ENCODE results near the gene REXO4. TPM values are rescaled to one million over a fixed set of nuclear protein-coding genes. Genes with fewer than 3 reads are reported as not detected.

Gene REXO4
- polyA plus RNA-seq, 1 donor, result 23.6 TPM

DNA sequence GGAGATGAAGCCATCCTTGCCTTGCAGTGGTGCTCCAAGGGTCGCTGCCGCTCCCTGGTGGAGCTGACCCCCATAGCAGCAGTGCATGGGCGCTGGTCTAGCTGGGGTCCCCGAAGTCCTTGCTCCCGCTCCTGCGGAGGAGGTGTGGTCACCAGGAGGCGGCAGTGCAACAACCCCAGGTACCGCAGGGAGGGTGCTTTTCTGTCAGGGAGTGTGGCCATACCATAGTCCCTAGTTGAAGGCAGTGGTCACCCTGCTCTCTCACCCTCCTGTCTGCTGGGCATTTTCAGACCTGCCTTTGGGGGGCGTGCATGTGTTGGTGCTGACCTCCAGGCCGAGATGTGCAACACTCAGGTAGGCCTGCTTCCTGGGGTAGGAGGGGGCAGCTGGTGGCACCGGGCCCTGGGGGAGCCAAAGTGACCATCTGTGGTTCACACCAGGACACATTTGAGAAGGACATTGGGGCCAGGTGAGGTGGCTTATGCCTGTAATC is 15.6 kb upstream of the REXO4 start:
- no CpG with 5 or more reads among the region's 11 CpGs for WGBS (ENCODE audit: insufficient coverage, low lambda C conversion rate)
- Histone ChIP-seq H3K27me3 (ENCODE audit: control insufficient read depth, insufficient read depth, low read length) (no peaks in the 10 kb centered on the region), H3K4me1 (ENCODE audit: control insufficient read depth, insufficient read depth, low read length) (no peaks in the 10 kb centered on the region), H3K27ac (ENCODE audit: low read length) (no peak overlapping the region), H3K4me3 (ENCODE audit: low read length) (no peak overlapping the region), H3K9me3 (ENCODE audit: control insufficient read depth, low read depth, low read length) (no peaks in the 10 kb centered on the region), H3K36me3 (ENCODE audit: control insufficient read depth, insufficient read depth, low read length) (no peaks in the 10 kb centered on the region)
- DNase-seq, result no peak

DNA sequence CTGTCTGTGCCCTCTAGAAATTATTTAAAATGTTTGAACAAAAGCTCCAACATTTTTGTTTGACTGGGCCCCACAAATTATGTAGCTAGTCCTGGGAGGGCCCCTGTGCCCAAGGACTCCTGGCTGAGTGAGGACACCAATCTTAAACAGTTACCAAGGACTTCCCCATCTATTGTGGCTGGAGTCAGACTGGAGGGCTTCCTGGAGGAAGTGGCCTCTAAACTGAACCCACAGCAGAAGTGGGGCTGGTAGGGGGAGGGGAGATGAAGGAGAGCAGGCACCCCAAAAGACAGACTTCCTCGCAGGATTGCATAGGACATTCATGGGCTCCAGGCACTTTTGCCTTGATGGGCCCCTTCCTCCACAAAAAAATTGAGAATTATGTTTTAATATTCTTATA is 12.4 kb upstream of the REXO4 start:
- no peak for DNase-seq

DNA sequence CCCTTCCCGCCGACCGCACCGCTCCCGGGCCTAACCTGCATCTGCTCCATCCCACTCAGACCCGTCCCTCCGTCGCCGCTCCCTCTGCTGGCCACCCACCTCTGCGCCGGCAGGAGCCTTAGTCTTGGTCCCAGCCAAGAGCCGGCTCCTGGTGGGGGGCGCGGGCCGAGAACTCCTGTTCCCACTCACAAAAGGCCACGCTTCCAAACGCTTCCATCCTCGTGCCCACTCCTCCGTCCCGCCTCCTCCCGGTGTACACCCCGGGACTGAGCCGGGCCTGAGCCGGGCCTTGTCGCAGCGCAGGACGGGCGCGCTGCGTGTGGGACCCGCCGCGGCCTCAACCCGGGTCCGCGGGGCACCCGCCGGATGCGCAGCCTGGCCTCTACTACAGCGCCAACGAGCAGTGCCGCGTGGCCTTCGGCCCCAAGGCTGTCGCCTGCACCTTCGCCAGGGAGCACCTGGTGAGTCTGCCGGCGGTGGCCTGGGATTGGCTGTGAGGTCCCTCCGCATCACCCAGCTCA is 11.9 kb upstream of the REXO4 start:
- no CpG with 5 or more reads among the region's 49 CpGs for WGBS (ENCODE audit: insufficient coverage, low lambda C conversion rate)
- Histone ChIP-seq H3K4me1 (ENCODE audit: control insufficient read depth, insufficient read depth, low read length) (no peaks in the 10 kb centered on the region), H3K9me3 (ENCODE audit: control insufficient read depth, low read depth, low read length) (no peaks in the 10 kb centered on the region), H3K27me3 (ENCODE audit: control insufficient read depth, insufficient read depth, low read length) (peaks cover 11% of the 10 kb centered on the region), H3K27ac (ENCODE audit: low read length) (no peak overlapping the region), H3K4me3 (ENCODE audit: low read length) (no peak overlapping the region), H3K36me3 (ENCODE audit: control insufficient read depth, insufficient read depth, low read length) (no peaks in the 10 kb centered on the region)
- DNase-seq, result peak in 1 of 2 donors; percentile 44

More for the DNA sequence above, 12.4 kb upstream of the REXO4 start:
- Histone ChIP-seq H3K36me3 (ENCODE audit: control insufficient read depth, insufficient read depth, low read length) (no peaks in the 10 kb centered on the region), H3K9me3 (ENCODE audit: control insufficient read depth, low read depth, low read length) (no peaks in the 10 kb centered on the region), H3K27me3 (ENCODE audit: control insufficient read depth, insufficient read depth, low read length) (peaks cover 11% of the 10 kb centered on the region), H3K27ac (ENCODE audit: low read length) (no peak overlapping the region), H3K4me3 (ENCODE audit: low read length) (no peak overlapping the region), H3K4me1 (ENCODE audit: control insufficient read depth, insufficient read depth, low read length) (no peaks in the 10 kb centered on the region)
- whole genome bisulfite sequencing (ENCODE audit: insufficient coverage, low lambda C conversion rate), result no CpG with 5 or more reads among the region's 1 CpG

DNA sequence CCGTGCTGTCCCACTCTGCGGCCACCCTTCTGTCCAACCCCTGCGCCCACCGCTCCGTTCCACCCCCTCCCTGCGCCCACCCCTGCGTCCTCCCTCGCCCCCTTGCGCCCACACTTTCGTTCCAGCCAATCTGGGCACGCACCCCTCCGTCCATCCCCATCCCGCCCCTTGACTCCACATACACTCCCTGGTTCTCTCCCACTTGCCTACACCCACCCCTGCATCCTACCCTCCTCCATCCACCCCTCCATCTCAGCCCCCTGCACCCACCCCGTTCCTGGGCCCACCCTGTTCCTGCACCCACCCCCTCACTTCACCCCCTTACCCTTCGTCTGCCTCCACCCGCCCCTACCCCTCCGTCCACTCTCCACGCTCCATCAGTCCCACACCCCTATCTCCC is 11.4 kb upstream of the REXO4 start:
- no peaks in the 10 kb centered on the region for H3K36me3 ChIP-seq (ENCODE audit: control insufficient read depth, insufficient read depth, low read length)
- H3K4me1 ChIP-seq (ENCODE audit: control insufficient read depth, insufficient read depth, low read length), result no peaks in the 10 kb centered on the region
- peaks cover 11% of the 10 kb centered on the region for H3K27me3 ChIP-seq (ENCODE audit: control insufficient read depth, insufficient read depth, low read length)
- no peak overlapping the region for H3K27ac ChIP-seq (ENCODE audit: low read length)
- no CpG with 5 or more reads among the region's 18 CpGs for WGBS (ENCODE audit: insufficient coverage, low lambda C conversion rate)
- no peak for DNase-seq
- H3K9me3 ChIP-seq (ENCODE audit: control insufficient read depth, low read depth, low read length), result no peaks in the 10 kb centered on the region
- H3K4me3 ChIP-seq (ENCODE audit: low read length), result no peak overlapping the region

DNA sequence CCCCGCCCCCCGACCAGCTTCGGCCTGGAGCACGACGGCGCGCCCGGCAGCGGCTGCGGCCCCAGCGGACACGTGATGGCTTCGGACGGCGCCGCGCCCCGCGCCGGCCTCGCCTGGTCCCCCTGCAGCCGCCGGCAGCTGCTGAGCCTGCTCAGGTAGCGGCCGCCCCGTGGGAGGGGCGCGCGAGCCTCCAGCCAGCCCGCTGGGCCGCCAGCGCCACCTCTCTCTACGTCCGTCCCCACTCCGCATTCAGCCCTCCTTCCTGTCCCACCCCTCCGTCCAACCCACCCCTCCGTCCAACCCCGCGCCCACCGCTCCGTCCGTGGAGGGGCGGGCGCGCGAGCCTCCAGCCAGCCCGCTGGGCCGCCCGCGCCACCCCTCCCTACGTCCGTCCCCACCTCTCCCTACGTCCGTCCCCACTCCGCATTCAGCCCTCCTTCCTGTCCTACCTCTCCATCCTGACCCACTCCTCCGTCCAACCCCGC is 10.8 kb upstream of the REXO4 start:
- H3K9me3 ChIP-seq (ENCODE audit: control insufficient read depth, low read depth, low read length), result no peaks in the 10 kb centered on the region
- H3K27me3 ChIP-seq (ENCODE audit: control insufficient read depth, insufficient read depth, low read length), result peaks cover 11% of the 10 kb centered on the region
- DNase-seq, result peak in 1 of 2 donors; percentile 40
- no peaks in the 10 kb centered on the region for H3K36me3 ChIP-seq (ENCODE audit: control insufficient read depth, insufficient read depth, low read length)
- H3K4me3 ChIP-seq (ENCODE audit: low read length), result no peak overlapping the region
- H3K27ac ChIP-seq (ENCODE audit: low read length), result no peak overlapping the region
- no CpG with 5 or more reads among the region's 57 CpGs for WGBS (ENCODE audit: insufficient coverage, low lambda C conversion rate)
- H3K4me1 ChIP-seq (ENCODE audit: control insufficient read depth, insufficient read depth, low read length), result no peaks in the 10 kb centered on the region

DNA sequence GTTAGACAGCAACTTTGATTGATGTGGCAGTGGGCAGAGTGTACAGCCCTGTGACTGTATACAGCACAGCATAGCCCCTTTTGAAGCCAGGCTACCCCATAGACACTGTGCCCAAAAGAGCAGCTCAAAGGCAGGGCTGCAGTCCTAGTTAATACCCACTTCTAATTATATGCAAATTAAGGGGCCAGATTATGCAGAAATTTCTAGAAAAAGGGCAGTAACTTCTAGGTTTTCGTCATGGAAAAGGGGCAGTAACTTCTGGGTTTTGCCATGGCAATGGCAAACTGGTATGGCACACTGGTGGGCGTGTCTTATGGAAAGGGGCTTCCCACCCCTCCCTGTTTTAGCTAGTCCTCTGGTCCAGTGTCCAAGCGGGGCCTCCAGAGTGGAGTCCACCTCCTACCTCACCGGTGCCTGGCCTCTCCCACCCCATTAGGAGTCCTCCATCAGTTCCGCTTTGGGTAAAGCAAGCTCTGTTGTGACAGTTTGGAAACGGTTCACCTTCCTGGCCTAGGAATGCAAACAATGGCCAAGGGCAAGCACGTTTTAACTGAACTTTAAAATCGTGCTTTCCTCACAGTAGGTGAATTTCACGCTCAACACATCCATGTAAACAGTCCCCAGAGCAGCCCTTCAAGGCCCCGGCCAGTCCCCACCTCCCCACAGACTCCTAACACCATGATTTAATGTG is 10.0 kb upstream of the REXO4 start:
- Histone ChIP-seq H3K9me3 (ENCODE audit: control insufficient read depth, low read depth, low read length) (no peaks in the 10 kb centered on the region), H3K36me3 (ENCODE audit: control insufficient read depth, insufficient read depth, low read length) (no peaks in the 10 kb centered on the region), H3K27me3 (ENCODE audit: control insufficient read depth, insufficient read depth, low read length) (peaks cover 11% of the 10 kb centered on the region), H3K4me3 (ENCODE audit: low read length) (no peak overlapping the region), H3K27ac (ENCODE audit: low read length) (no peak overlapping the region), H3K4me1 (ENCODE audit: control insufficient read depth, insufficient read depth, low read length) (no peaks in the 10 kb centered on the region)
- DNase-seq, result no peak
- WGBS (ENCODE audit: insufficient coverage, low lambda C conversion rate), result 80% methylated on average over 1 of the region's 10 CpGs

DNA sequence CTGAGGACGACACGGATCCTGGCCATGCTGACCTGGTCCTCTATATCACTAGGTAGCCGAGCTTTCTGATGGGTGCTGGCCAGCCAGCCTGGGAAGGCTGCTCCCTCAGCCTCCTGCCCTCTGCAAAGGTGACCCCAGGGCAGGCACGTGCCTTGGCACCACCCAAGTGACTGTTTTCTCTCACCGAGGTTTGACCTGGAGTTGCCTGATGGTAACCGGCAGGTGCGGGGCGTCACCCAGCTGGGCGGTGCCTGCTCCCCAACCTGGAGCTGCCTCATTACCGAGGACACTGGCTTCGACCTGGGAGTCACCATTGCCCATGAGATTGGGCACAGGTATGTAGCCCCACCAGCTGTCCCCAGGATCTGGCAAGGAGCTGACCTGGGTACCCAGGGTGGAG is 8.2 kb upstream of the REXO4 start:
- H3K4me3 ChIP-seq (ENCODE audit: low read length), result no peak overlapping the region
- no peak overlapping the region for H3K27ac ChIP-seq (ENCODE audit: low read length)
- peaks cover 11% of the 10 kb centered on the region for H3K27me3 ChIP-seq (ENCODE audit: control insufficient read depth, insufficient read depth, low read length)
- H3K9me3 ChIP-seq (ENCODE audit: control insufficient read depth, low read depth, low read length), result no peaks in the 10 kb centered on the region
- no peak for DNase-seq
- H3K36me3 ChIP-seq (ENCODE audit: control insufficient read depth, insufficient read depth, low read length), result no peaks in the 10 kb centered on the region
- H3K4me1 ChIP-seq (ENCODE audit: control insufficient read depth, insufficient read depth, low read length), result no peaks in the 10 kb centered on the region
- no CpG with 5 or more reads among the region's 11 CpGs for WGBS (ENCODE audit: insufficient coverage, low lambda C conversion rate)

DNA sequence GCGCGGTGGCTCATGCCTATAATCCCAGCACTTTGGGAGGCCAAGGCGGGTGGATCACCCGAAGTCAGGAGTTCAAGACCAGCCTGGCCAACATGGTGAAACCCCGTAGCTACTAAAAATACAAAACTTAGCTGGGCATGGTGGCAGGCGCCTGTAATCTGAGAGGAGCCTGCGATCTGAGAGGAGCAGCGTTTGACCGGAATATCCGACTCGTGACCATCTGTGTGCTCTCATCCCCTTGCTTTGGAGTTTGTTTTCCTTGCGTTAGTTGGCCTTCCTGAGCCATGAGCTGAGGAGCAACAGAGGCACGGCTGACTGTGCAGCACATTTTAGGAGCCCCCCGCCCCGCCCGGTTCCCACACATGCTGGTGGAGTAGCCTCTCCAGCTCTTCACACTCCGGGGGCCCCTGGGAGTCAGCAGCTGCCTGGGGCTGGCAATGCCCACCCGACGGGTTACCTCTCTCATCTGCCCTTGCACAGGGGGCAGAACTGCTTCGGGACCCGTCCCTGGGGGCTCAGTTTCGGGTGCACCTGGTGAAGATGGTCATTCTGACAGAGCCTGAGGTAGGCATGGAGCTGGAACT is 7.3 kb upstream of the REXO4 start:
- no peaks in the 10 kb centered on the region for H3K4me1 ChIP-seq (ENCODE audit: control insufficient read depth, insufficient read depth, low read length)
- no peak for DNase-seq
- H3K36me3 ChIP-seq (ENCODE audit: control insufficient read depth, insufficient read depth, low read length), result no peaks in the 10 kb centered on the region
- no peaks in the 10 kb centered on the region for H3K9me3 ChIP-seq (ENCODE audit: control insufficient read depth, low read depth, low read length)
- peaks cover 11% of the 10 kb centered on the region for H3K27me3 ChIP-seq (ENCODE audit: control insufficient read depth, insufficient read depth, low read length)
- H3K27ac ChIP-seq (ENCODE audit: low read length), result no peak overlapping the region
- no peak overlapping the region for H3K4me3 ChIP-seq (ENCODE audit: low read length)
- WGBS (ENCODE audit: insufficient coverage, low lambda C conversion rate), result no CpG with 5 or more reads among the region's 22 CpGs

DNA sequence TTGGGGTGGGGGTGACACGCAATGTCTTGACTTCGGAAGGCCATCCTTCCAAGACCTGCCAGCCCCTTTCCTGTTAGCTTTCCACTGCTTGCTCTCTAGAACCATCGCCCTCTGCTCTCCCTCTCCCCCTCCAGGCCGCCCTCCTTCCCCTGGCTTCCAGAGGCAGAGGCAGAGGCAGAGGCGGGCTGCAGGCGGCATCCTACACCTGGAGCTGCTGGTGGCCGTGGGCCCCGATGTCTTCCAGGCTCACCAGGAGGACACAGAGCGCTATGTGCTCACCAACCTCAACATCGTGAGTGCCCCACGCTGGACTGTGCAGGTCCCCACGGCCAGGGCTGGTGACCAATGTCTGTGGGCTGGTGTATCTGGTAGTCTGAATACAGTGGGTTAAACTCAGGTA is 6.4 kb upstream of the REXO4 start:
- DNase-seq, result no peak
- Histone ChIP-seq H3K36me3 (ENCODE audit: control insufficient read depth, insufficient read depth, low read length) (no peaks in the 10 kb centered on the region), H3K4me3 (ENCODE audit: low read length) (no peak overlapping the region), H3K27me3 (ENCODE audit: control insufficient read depth, insufficient read depth, low read length) (peaks cover 11% of the 10 kb centered on the region), H3K27ac (ENCODE audit: low read length) (no peak overlapping the region), H3K4me1 (ENCODE audit: control insufficient read depth, insufficient read depth, low read length) (peaks cover 4% of the 10 kb centered on the region), H3K9me3 (ENCODE audit: control insufficient read depth, low read depth, low read length) (no peaks in the 10 kb centered on the region)
- WGBS (ENCODE audit: insufficient coverage, low lambda C conversion rate), result no CpG with 5 or more reads among the region's 12 CpGs

DNA sequence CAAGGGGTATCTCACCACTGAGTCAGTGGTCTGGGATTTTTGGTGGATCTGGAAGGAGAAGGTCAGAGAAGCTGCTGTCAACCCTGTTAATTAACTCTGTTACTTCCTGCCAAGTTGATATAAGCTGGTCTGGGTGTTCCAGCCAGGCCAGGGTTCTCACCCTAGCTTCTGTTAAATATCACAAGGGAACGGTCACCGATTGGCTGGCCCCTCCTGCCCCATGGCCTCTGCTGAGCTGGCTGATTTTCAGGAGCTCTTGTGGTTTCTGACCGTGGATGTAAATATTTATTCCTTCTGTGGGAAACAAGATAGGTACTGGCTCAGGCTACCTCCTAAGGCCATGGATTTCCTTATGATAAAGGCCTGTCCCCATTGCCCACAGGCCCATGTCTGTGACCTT is 5.4 kb upstream of the REXO4 start:
- no peak overlapping the region for H3K27ac ChIP-seq (ENCODE audit: low read length)
- no peak for DNase-seq
- peaks cover 10% of the 10 kb centered on the region for H3K27me3 ChIP-seq (ENCODE audit: control insufficient read depth, insufficient read depth, low read length)
- WGBS (ENCODE audit: insufficient coverage, low lambda C conversion rate), result no CpG with 5 or more reads among the region's 3 CpGs
- no peak overlapping the region for H3K4me3 ChIP-seq (ENCODE audit: low read length)
- H3K36me3 ChIP-seq (ENCODE audit: control insufficient read depth, insufficient read depth, low read length), result no peaks in the 10 kb centered on the region
- H3K9me3 ChIP-seq (ENCODE audit: control insufficient read depth, low read depth, low read length), result no peaks in the 10 kb centered on the region
- peaks cover 8% of the 10 kb centered on the region for H3K4me1 ChIP-seq (ENCODE audit: control insufficient read depth, insufficient read depth, low read length)
